ENCODE results near the gene KIF5C.

KIF5C gene

GRCh38 chr2:148978026-148978685, 103.1 kb downstream of the KIF5C start:
- H3K4me2 ChIP-seq (ENCODE audit: insufficient read depth, low read length): no peak overlapping the region
- no peak overlapping the region for H3K27ac ChIP-seq (ENCODE audit: low read length)
- no peaks in the 10 kb centered on the region for H3K9me3 ChIP-seq (ENCODE audit: insufficient read depth, low read length, severe bottlenecking)
- H3K27me3 ChIP-seq (ENCODE audit: insufficient read depth, low read length, poor library complexity): no peaks in the 10 kb centered on the region
- no peak for TF ChIP-seq EZH2 (IDR thresholded peaks at IDR 0.05; ENCODE audit: borderline replicate concordance, low read depth, low read length, severe bottlenecking)
- peak; percentile 22 for TF ChIP-seq CTCF (IDR thresholded peaks at IDR 0.05; ENCODE audit: borderline replicate concordance, extremely low read depth, low read length, poor library complexity, severe bottlenecking)
- H3K36me3 ChIP-seq (ENCODE audit: insufficient read depth, low read length): no peaks in the 10 kb centered on the region
- H4K20me1 ChIP-seq (ENCODE audit: insufficient read depth, low read length): no peaks in the 10 kb centered on the region
- no peaks in the 10 kb centered on the region for H3K79me2 ChIP-seq (ENCODE audit: insufficient read depth, low read length)
- ATAC-seq (ENCODE audit: insufficient read depth, low read depth) (0 out of 3 replicates have a peak, but pooled peaks have one; percentile 40), DNase-seq (no peak)
- no peak overlapping the region for H2AFZ ChIP-seq (ENCODE audit: low read depth, low read length)
- no peaks in the 10 kb centered on the region for H3K4me1 ChIP-seq (ENCODE audit: insufficient read depth, low read length)
- H3K4me3 ChIP-seq (ENCODE audit: low read depth in 1 of 2, low read length in 2 of 2): no peak overlapping the region
- no peak overlapping the region for H3K9ac ChIP-seq (ENCODE audit: low read depth, low read length)

GRCh38 chr2:148978706-148979105, 103.7 kb downstream of the KIF5C start:
- no peak for TF ChIP-seq CTCF (IDR thresholded peaks at IDR 0.05; ENCODE audit: borderline replicate concordance, extremely low read depth, low read length, poor library complexity, severe bottlenecking)
- TF ChIP-seq EZH2 (IDR thresholded peaks at IDR 0.05; ENCODE audit: borderline replicate concordance, low read depth, low read length, severe bottlenecking): no peak
- H3K9ac ChIP-seq (ENCODE audit: low read depth, low read length): no peak overlapping the region
- no peaks in the 10 kb centered on the region for H3K4me1 ChIP-seq (ENCODE audit: insufficient read depth, low read length)
- DNase-seq (no peak), ATAC-seq (ENCODE audit: insufficient read depth, low read depth) (no peak)
- no peaks in the 10 kb centered on the region for H3K27me3 ChIP-seq (ENCODE audit: insufficient read depth, low read length, poor library complexity)
- no peak overlapping the region for H2AFZ ChIP-seq (ENCODE audit: low read depth, low read length)
- no peak overlapping the region for H3K4me3 ChIP-seq (ENCODE audit: low read depth in 1 of 2, low read length in 2 of 2)
- H3K36me3 ChIP-seq (ENCODE audit: insufficient read depth, low read length): no peaks in the 10 kb centered on the region
- H4K20me1 ChIP-seq (ENCODE audit: insufficient read depth, low read length): no peaks in the 10 kb centered on the region
- no peak overlapping the region for H3K27ac ChIP-seq (ENCODE audit: low read length)
- no peaks in the 10 kb centered on the region for H3K9me3 ChIP-seq (ENCODE audit: insufficient read depth, low read length, severe bottlenecking)
- no peak overlapping the region for H3K4me2 ChIP-seq (ENCODE audit: insufficient read depth, low read length)
- no peaks in the 10 kb centered on the region for H3K79me2 ChIP-seq (ENCODE audit: insufficient read depth, low read length)

GRCh38 chr2:148979164-148979918, 104.3 kb downstream of the KIF5C start:
- no peaks in the 10 kb centered on the region for H3K4me1 ChIP-seq (ENCODE audit: insufficient read depth, low read length)
- H3K27ac ChIP-seq (ENCODE audit: low read length): no peak overlapping the region
- no peak overlapping the region for H2AFZ ChIP-seq (ENCODE audit: low read depth, low read length)
- no peak overlapping the region for H3K9ac ChIP-seq (ENCODE audit: low read depth, low read length)
- ATAC-seq (ENCODE audit: insufficient read depth, low read depth) (no peak), DNase-seq (no peak)
- H3K4me2 ChIP-seq (ENCODE audit: insufficient read depth, low read length): no peak overlapping the region
- H4K20me1 ChIP-seq (ENCODE audit: insufficient read depth, low read length): no peaks in the 10 kb centered on the region
- no peaks in the 10 kb centered on the region for H3K36me3 ChIP-seq (ENCODE audit: insufficient read depth, low read length)
- no peaks in the 10 kb centered on the region for H3K27me3 ChIP-seq (ENCODE audit: insufficient read depth, low read length, poor library complexity)
- no peaks in the 10 kb centered on the region for H3K79me2 ChIP-seq (ENCODE audit: insufficient read depth, low read length)
- TF ChIP-seq CTCF (IDR thresholded peaks at IDR 0.05; ENCODE audit: borderline replicate concordance, extremely low read depth, low read length, poor library complexity, severe bottlenecking): no peak
- TF ChIP-seq EZH2 (IDR thresholded peaks at IDR 0.05; ENCODE audit: borderline replicate concordance, low read depth, low read length, severe bottlenecking): no peak
- H3K9me3 ChIP-seq (ENCODE audit: insufficient read depth, low read length, severe bottlenecking): no peaks in the 10 kb centered on the region
- H3K4me3 ChIP-seq (ENCODE audit: low read depth in 1 of 2, low read length in 2 of 2): no peak overlapping the region
